ENCODE results near the gene FREM1.

FREM1 gene

GRCh38 chr9:14704281-14704680 is 205.9 kb downstream of the FREM1 start:
- Mint-ChIP-seq H3K27me3 (peaks cover 16% of the 10 kb centered on the region), H3K36me3 (peaks cover 8% of the 10 kb centered on the region), H3K9me3 (peaks cover 25% of the 10 kb centered on the region), H3K27ac (no peak overlapping the region), H3K4me1 (no peaks in the 10 kb centered on the region), H3K4me3 (no peak overlapping the region)

GRCh38 chr9:14702200-14702720 is 208.0 kb downstream of the FREM1 start:
- Mint-ChIP-seq H3K4me3 (no peak overlapping the region), H3K27me3 (peaks cover 10% of the 10 kb centered on the region), H3K27ac (no peak overlapping the region)

GRCh38 chr9:14693251-14693861 is 216.9 kb downstream of the FREM1 start, which contains the start of gene ZDHHC21:
TSS of gene ZDHHC21 (minus strand) at chr9:14693432. CDS start at chr9:14674340, 19,092 bp downstream.
- peaks cover 37% of the 10 kb centered on the region for H3K4me1 Mint-ChIP-seq

More at GRCh38 chr9:14702200-14702720, 208.0 kb downstream of the FREM1 start:
- no peaks in the 10 kb centered on the region for H3K4me1 Mint-ChIP-seq
- peaks cover 4% of the 10 kb centered on the region for H3K36me3 Mint-ChIP-seq
- peaks cover 16% of the 10 kb centered on the region for H3K9me3 Mint-ChIP-seq

GRCh38 chr9:14692470-14693250 is 217.6 kb downstream of the FREM1 start:
- H3K4me1 Mint-ChIP-seq: peaks cover 37% of the 10 kb centered on the region
- H3K36me3 Mint-ChIP-seq: peaks cover 8% of the 10 kb centered on the region
- H3K9me3 Mint-ChIP-seq: no peaks in the 10 kb centered on the region

More at GRCh38 chr9:14693251-14693861, 216.9 kb downstream of the FREM1 start, which contains the start of gene ZDHHC21:
- no peaks in the 10 kb centered on the region for H3K9me3 Mint-ChIP-seq
- peaks cover 7% of the 10 kb centered on the region for H3K27me3 Mint-ChIP-seq
- peaks cover 8% of the 10 kb centered on the region for H3K36me3 Mint-ChIP-seq
- H3K4me3 Mint-ChIP-seq: peak within 1 kb of the TSS; percentile 96
- H3K27ac Mint-ChIP-seq: peak within 1 kb of the TSS; percentile 97

GRCh38 chr9:14690948-14691730 is 219.1 kb downstream of the FREM1 start:
- Mint-ChIP-seq H3K4me3 (peak overlapping the region; percentile 27), H3K9me3 (no peaks in the 10 kb centered on the region), H3K4me1 (peaks cover 37% of the 10 kb centered on the region), H3K27ac (peak overlapping the region; percentile 88), H3K27me3 (no peaks in the 10 kb centered on the region), H3K36me3 (peaks cover 10% of the 10 kb centered on the region)

More at GRCh38 chr9:14692470-14693250, 217.6 kb downstream of the FREM1 start:
- peaks cover 7% of the 10 kb centered on the region for H3K27me3 Mint-ChIP-seq
- peak overlapping the region; percentile 96 for H3K4me3 Mint-ChIP-seq
- peak overlapping the region; percentile 85 for H3K27ac Mint-ChIP-seq

- Mint-ChIP-seq H3K27me3 (no peaks in the 10 kb centered on the region), H3K36me3 (peaks cover 19% of the 10 kb centered on the region), H3K9me3 (no peaks in the 10 kb centered on the region), H3K27ac (no peak overlapping the region), H3K4me3 (no peak overlapping the region), H3K4me1 (peaks cover 21% of the 10 kb centered on the region)
Observed at GRCh38 chr9:14687042-14687719, 223.0 kb downstream of the FREM1 start.

- Mint-ChIP-seq H3K27ac (no peak overlapping the region), H3K27me3 (no peaks in the 10 kb centered on the region), H3K9me3 (no peaks in the 10 kb centered on the region), H3K4me3 (no peak overlapping the region), H3K4me1 (peaks cover 16% of the 10 kb centered on the region), H3K36me3 (peaks cover 20% of the 10 kb centered on the region)
Observed at GRCh38 chr9:14686168-14686567, 224.1 kb downstream of the FREM1 start.
